Activated T-cell treated with anti-CD3 and anti-CD28 coated beads, Interleukin-2, amount 50 U/mL, for 72 hours (primary cell): ENCODE results near the gene AGAP9. TPM values are rescaled to one million over a fixed set of nuclear protein-coding genes. Genes with fewer than 3 reads are reported as not detected.
"Not testable (repeated sequence)": the region's sequence is repeated elsewhere in the genome, so short reads cannot be mapped to it uniquely, and the experiment has no call there.

Source experiments
- ATAC-seq, 2 donors: fragments of 150-1000 bp; cut with Tn5 transposase; replicated peaks in 1 of 2; 2 replicates each; pipeline ENCODE4 v1.10.0; 2021; ENCODE audit warnings: moderate library complexity in 2 of 2, mild to moderate bottlenecking in 1 of 2
- DNase-seq, 2 donors: peaks; one replicate each; pipeline ENCODE4 v3.0.0; 2021 to 2022; ENCODE audit warnings: mixed read lengths in 1 of 2
- H3K27ac Mint-ChIP-seq: one replicate; pipeline ENCODE4 v1.8.0; 2022; ENCODE audit warnings: mild to moderate bottlenecking, moderate library complexity, mixed read lengths
- H3K27me3 Mint-ChIP-seq: one replicate; pipeline ENCODE4 v1.8.0; 2022; ENCODE audit warnings: low read depth, mixed read lengths
- H3K36me3 Mint-ChIP-seq, 2 donors: one replicate each; pipeline ENCODE4 v1.8.0; 2022; ENCODE audit warnings: mixed read lengths in 2 of 2, mild to moderate bottlenecking in 1 of 2; ENCODE audit not compliant: insufficient read depth in 2 of 2
- H3K4me1 Mint-ChIP-seq: one replicate; pipeline ENCODE4 v1.8.0; 2022; ENCODE audit warnings: low read depth, mixed read lengths
- H3K4me3 Mint-ChIP-seq, 2 donors: one replicate each; pipeline ENCODE4 v1.8.0; 2022; ENCODE audit warnings: mild to moderate bottlenecking in 2 of 2, mixed read lengths in 2 of 2, moderate library complexity in 2 of 2
- H3K9me3 Mint-ChIP-seq, 2 donors: one replicate each; pipeline ENCODE4 v1.8.0; 2022; ENCODE audit warnings: mixed read lengths in 2 of 2
- total RNA-seq, 2 donors: library from RNA; stranded (reverse); gene quantifications; one replicate each; pipeline ENCODE4 v1.2.3, GENCODE V29; 2022

Gene AGAP9
- total RNA-seq, 2 donors from 2014 or later, result 7.0 to 7.2 TPM

- H3K4me3 Mint-ChIP-seq, result peak overlapping the region; percentile 67 to 76
- peak; percentile 83 to 86 for ATAC-seq
- H3K36me3 Mint-ChIP-seq, H3K9me3 Mint-ChIP-seq, H3K27me3 Mint-ChIP-seq, H3K27ac Mint-ChIP-seq, H3K4me1 Mint-ChIP-seq: not testable (repeated sequence)
- peak; percentile 20 to 31 for DNase-seq
These were observed 62.2 kb downstream of the AGAP9 start for GRCh38 chr10:47461261-47461687.

DNA sequence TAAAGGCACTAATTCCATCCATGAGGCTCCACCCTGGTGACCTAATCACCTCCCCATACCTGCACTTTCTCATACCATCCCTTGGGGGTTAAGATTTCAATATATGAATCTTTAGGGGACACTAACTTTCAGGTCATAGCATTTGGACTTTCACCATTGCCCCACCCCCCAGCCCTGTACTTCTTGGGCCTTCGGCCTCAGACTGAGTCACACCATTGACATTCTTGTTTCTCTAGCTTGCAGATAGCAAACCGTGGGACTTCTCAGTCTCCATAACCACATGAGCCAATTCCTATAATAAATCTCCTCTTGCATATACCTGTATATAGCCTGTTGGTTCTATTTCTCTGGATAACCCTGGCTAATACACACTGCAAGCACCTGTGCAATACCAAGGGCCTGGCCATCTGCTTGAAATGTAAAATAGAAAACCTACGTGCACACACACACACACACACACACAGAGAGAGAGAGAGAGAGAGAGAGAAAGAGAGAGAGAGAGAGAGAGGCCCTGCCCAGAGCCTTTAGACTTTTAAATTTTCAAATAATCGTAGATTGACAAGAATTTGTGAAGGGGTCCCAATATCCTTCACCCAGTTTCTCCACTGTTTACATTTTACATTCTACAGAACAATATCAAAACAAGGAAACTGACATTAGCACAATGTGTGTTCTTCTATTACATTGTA, 64.8 kb downstream of the AGAP9 start:
- no peak for DNase-seq
- ATAC-seq, result no peak
- Mint-ChIP-seq H3K27ac (no peak overlapping the region), H3K4me1 (no peaks in the 10 kb centered on the region), H3K9me3 (no peaks in the 10 kb centered on the region), H3K27me3 (peaks cover 20% of the 10 kb centered on the region), H3K4me3 (no peak overlapping the region), H3K36me3 (no peaks in the 10 kb centered on the region)

DNA sequence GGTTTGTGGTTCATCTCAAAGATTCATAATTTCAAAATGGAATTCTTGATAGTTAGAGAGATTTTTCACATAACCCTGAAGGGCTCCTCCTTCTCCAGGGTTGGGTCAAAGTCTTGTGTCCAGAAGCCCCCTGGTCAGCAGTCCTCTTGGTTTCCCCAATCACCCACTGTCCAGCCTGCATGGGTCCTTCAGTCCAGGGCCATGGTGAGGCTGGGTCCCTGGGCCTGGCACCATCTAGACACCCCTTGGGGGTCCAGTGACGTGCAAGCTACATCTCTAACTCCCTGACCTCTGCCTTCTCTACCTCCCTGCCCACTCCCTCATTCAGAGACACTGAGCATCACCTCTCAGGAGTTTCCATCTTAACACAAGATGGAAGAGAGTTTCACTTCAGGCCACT, 65.6 kb downstream of the AGAP9 start:
- H3K4me1 Mint-ChIP-seq, result no peaks in the 10 kb centered on the region
- DNase-seq (no peak), ATAC-seq (no peak)
- H3K9me3 Mint-ChIP-seq, result no peaks in the 10 kb centered on the region
- no peak overlapping the region for H3K27ac Mint-ChIP-seq
- no peak overlapping the region for H3K4me3 Mint-ChIP-seq
- no peaks in the 10 kb centered on the region for H3K36me3 Mint-ChIP-seq
- peaks cover 25% of the 10 kb centered on the region for H3K27me3 Mint-ChIP-seq

DNA sequence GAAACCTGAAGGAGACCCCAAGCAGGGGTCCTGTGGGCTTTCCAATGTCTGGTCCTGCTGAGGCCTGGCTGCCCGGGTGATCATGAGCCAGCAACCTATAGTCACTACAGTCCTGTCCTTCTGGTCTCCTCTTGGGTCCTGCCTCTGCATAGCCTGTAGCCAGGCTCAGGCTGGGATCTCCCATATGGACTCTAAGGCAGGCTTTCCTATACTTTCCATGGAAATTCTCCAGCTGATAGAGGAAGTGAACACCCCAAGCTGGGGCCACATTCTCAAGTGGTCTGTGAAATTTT, 66.0 kb downstream of the AGAP9 start:
- DNase-seq, result no peak

GRCh38 chr10:47456794-47457527, 66.5 kb downstream of the AGAP9 start:
- DNase-seq (no peak), ATAC-seq (no peak)
- Mint-ChIP-seq H3K9me3 (no peaks in the 10 kb centered on the region), H3K4me3 (no peak overlapping the region), H3K27ac (no peak overlapping the region), H3K4me1 (no peaks in the 10 kb centered on the region), H3K27me3 (peaks cover 25% of the 10 kb centered on the region), H3K36me3 (no peaks in the 10 kb centered on the region)

More for the DNA sequence above, 66.0 kb downstream of the AGAP9 start:
- Mint-ChIP-seq H3K4me3 (no peak overlapping the region), H3K36me3 (no peaks in the 10 kb centered on the region), H3K9me3 (no peaks in the 10 kb centered on the region), H3K4me1 (no peaks in the 10 kb centered on the region), H3K27ac (no peak overlapping the region), H3K27me3 (peaks cover 25% of the 10 kb centered on the region)
- ATAC-seq, result no peak

DNA sequence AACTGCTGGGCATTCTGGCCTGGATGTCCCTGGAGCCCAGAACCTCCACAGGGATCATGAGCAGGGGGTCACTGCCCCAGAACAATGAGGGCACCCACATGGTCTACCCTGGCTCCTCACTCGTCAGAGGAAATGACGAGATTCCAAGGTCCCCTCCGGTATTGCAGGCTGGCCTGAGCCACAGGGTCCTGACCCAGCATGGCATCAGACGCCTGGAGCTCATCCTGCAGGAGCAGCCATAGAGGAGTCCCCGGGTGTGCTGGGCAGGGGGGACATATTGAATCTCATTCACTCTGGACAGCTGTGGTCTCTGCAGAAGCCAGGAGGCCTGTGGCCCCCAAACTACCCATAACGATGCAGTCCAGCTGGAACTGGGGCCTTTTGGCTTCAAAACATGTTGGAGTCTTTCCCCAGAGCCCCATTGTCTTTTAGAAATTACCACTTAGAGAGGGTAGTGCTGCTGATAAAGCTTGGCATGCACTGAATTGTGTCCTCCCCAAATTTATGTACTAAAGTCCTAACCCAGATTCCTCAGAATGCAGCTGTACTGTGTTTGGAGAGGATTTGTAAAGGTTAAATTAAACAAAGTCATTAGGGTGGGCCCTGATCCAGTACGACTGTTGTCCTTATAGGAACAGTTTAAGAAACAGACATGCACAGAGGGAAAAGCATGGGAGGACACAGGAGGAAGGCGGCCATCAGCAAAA, 67.2 kb downstream of the AGAP9 start:
- Mint-ChIP-seq H3K9me3 (no peaks in the 10 kb centered on the region), H3K27ac (no peak overlapping the region), H3K27me3 (peaks cover 25% of the 10 kb centered on the region), H3K4me3 (no peak overlapping the region), H3K4me1 (no peaks in the 10 kb centered on the region), H3K36me3 (no peaks in the 10 kb centered on the region)
- ATAC-seq (no peak), DNase-seq (no peak)

GRCh38 chr10:47455350-47456078, 67.9 kb downstream of the AGAP9 start:
- not testable (repeated sequence) for H3K4me1 Mint-ChIP-seq, H3K36me3 Mint-ChIP-seq, H3K9me3 Mint-ChIP-seq, ATAC-seq, DNase-seq, H3K4me3 Mint-ChIP-seq, H3K27ac Mint-ChIP-seq
- peaks cover 25% of the 10 kb centered on the region for H3K27me3 Mint-ChIP-seq

GRCh38 chr10:47454780-47455058, 68.7 kb downstream of the AGAP9 start:
- ATAC-seq, result no peak

DNA sequence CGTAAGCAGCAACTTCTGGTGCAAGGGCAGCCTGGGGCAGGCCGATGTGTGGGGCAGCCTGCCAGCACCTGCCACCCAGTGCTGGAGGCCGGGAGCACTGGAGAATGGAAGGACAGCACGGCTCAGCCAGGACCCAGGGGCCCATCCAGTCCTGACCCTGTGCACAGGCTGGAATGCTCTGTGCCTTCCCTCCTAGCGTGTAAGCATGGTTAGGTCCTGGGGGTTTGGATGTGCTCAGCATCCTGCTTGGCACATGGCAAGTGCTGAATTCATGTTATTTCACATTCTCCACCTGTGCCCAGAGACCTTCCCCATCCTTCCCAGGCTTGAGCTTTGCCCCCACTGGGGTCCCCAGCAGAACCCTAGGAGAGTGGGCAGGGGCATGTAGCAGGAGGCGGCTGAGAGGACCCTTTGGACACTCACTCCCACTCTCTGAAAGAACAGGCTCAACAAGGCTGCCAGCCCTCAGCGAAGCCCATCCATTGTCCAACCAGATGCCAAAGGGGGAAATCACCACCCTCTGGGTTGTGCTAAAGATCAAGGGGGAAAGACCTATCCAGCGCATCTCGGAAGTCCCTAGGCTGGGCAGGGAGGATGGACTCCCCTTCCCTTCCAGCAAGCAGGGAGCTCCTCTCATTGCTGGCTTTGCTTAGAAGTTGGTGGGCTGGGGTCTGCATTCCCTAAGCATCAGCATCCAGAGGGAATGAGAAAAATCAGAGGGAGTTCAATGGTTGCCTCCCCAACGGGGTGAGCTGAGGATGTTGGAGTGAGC, 69.2 kb downstream of the AGAP9 start:
- DNase-seq (no peak), ATAC-seq (no peak)
- Mint-ChIP-seq H3K4me3 (no peak overlapping the region), H3K27me3 (peaks cover 20% of the 10 kb centered on the region), H3K27ac (no peak overlapping the region), H3K9me3 (no peaks in the 10 kb centered on the region), H3K36me3 (no peaks in the 10 kb centered on the region), H3K4me1 (peaks cover 2% of the 10 kb centered on the region)

More at GRCh38 chr10:47454780-47455058, 68.7 kb downstream of the AGAP9 start:
- no peak overlapping the region for H3K27ac Mint-ChIP-seq
- DNase-seq, result no peak
- no peak overlapping the region for H3K4me3 Mint-ChIP-seq
- peaks cover 25% of the 10 kb centered on the region for H3K27me3 Mint-ChIP-seq
- no peaks in the 10 kb centered on the region for H3K9me3 Mint-ChIP-seq
- no peaks in the 10 kb centered on the region for H3K36me3 Mint-ChIP-seq
- no peaks in the 10 kb centered on the region for H3K4me1 Mint-ChIP-seq

DNA sequence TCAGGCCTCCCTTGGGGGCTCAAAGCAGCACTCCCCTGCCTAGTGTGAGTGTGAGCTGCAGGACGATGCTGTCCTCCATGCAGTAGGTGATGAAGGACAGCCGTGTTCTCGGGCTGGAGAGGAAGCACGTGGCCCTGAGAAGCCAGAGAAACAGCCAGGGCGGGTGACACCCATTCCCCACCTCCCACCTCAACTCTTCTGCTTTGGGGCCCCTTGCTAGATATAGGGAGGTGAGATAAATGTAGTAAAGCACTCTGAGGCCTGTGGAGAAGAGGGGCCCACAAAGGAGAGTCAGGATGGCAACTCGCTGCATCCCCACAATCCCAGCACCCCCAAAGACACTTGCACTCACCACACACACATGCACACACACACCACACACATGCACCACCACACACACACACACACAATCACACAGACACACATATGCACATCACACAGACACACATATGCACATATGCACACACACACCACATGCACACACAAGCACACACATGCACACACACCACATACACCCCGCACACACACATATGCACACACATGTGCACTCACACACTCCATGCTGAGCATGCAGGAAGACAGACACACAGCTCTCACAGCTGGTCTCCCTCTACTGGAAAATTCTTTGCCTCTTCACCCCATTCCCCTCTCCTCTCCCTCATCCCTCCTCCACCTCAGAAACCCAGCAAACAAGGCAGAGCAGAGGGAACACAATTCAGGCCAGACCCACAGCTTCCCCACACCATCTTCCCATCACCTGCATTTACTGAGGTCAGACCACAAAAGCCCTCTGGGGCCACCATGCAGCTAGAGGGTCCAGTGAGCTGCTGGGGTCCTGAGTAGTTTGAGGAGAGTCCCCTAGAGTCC, 70.1 kb downstream of the AGAP9 start:
- Mint-ChIP-seq H3K9me3 (no peaks in the 10 kb centered on the region), H3K27ac (no peak overlapping the region), H3K4me1 (peaks cover 10% of the 10 kb centered on the region), H3K36me3 (no peaks in the 10 kb centered on the region), H3K27me3 (peaks cover 20% of the 10 kb centered on the region), H3K4me3 (no peak overlapping the region)
- ATAC-seq, result no peak
- DNase-seq, result no peak

- no peak for ATAC-seq
These were observed 70.8 kb downstream of the AGAP9 start for GRCh38 chr10:47452495-47453140.

More at GRCh38 chr10:47452495-47453140, 70.8 kb downstream of the AGAP9 start:
- no peak overlapping the region for H3K4me3 Mint-ChIP-seq
- DNase-seq, result no peak
- peaks cover 0 to 4% of the 10 kb centered on the region in 2 donors for H3K9me3 Mint-ChIP-seq
- peaks cover 17% of the 10 kb centered on the region for H3K4me1 Mint-ChIP-seq
- peaks cover 20% of the 10 kb centered on the region for H3K27me3 Mint-ChIP-seq
- H3K27ac Mint-ChIP-seq, result no peak overlapping the region
- no peaks in the 10 kb centered on the region for H3K36me3 Mint-ChIP-seq
